Activated CD4-positive, alpha-beta T cell treated with anti-CD3 and anti-CD28 coated beads for 36 hours (primary cell): ENCODE results near the gene KCNK6. TPM values are rescaled to one million over a fixed set of nuclear protein-coding genes. Genes with fewer than 3 reads are reported as not detected.
A peak's percentile ranks its signal among the peaks of the same experiment; 100 is the strongest.

Source experiments
- ATAC-seq: fragments of 200-7000 bp; cut with Tn5 transposase; one replicate; pipeline ENCODE4 v1.10.0; 2021; ENCODE audit warnings: mild to moderate bottlenecking, moderate library complexity
- CTCF ChIA-PET: fragments of 350-600 bp; sonication (Branson Sonifier 250); formaldehyde crosslinking; loops from one replicate; lab custom pipeline; 2021; ENCODE audit warnings: antibody characterized with exemption; lab: Charles Lee
- POLR2A ChIA-PET: fragments of 350-600 bp; sonication (Branson Sonifier 250); formaldehyde crosslinking; loops from one replicate; lab custom pipeline; 2021; ENCODE audit warnings: antibody characterized with exemption, inconsistent platforms; lab: Charles Lee
- DNase-seq: peaks from one replicate; pipeline ENCODE4 v3.0.0-alpha.2; 2020
- H3K27ac Mint-ChIP-seq: one replicate; pipeline ENCODE4 v1.8.0; 2021; ENCODE audit warnings: mixed read lengths
- H3K27me3 Mint-ChIP-seq: one replicate; pipeline ENCODE4 v1.8.0; 2021; ENCODE audit warnings: mixed read lengths
- H3K36me3 Mint-ChIP-seq: one replicate; pipeline ENCODE4 v1.8.0; 2021; ENCODE audit warnings: low read depth, mixed read lengths
- H3K4me1 Mint-ChIP-seq: one replicate; pipeline ENCODE4 v1.8.0; 2021; ENCODE audit warnings: mixed read lengths
- H3K4me3 Mint-ChIP-seq: one replicate; pipeline ENCODE4 v1.8.0; 2021; ENCODE audit warnings: mild to moderate bottlenecking, moderate library complexity, mixed read lengths
- H3K9me3 Mint-ChIP-seq: one replicate; pipeline ENCODE4 v1.8.0; 2021; ENCODE audit warnings: low read depth, mixed read lengths
- intact Hi-C, 2 experiments: fragments of 100-400 bp; cut with DNase I in 1 of 2; cut with micrococcal nuclease in 1 of 2; formaldehyde crosslinking; loops; one replicate each; pipeline versions ENCODE4 v1.14.2 to v1.15.1; 2022 to 2024; cut with DNase I, micrococcal nuclease
- total RNA-seq, 2 experiments: library from RNA; stranded (reverse); gene quantifications; one replicate each; pipeline ENCODE4 v1.2.3, GENCODE V29; 2021

The KCNK6 gene
- total RNA-seq, 2 experiments from 2014 or later, result 9.6 to 10.2 TPM

- H3K27me3 Mint-ChIP-seq, result no peaks in the 10 kb centered on the region
- intact Hi-C loops, result no loop called here
- no peak overlapping the region for H3K27ac Mint-ChIP-seq
- no peaks in the 10 kb centered on the region for H3K9me3 Mint-ChIP-seq
- H3K36me3 Mint-ChIP-seq, result peaks cover 14% of the 10 kb centered on the region
- DNase-seq (no peak), ATAC-seq (no peak)
- ChIA-PET CTCF (no interaction called here), POLR2A (no interaction called here)
- H3K4me3 Mint-ChIP-seq, result no peak overlapping the region
- H3K4me1 Mint-ChIP-seq, result peaks cover 8% of the 10 kb centered on the region
Measured at GRCh38 chr19:38310279-38310670, 9.4 kb upstream of the KCNK6 start.

GRCh38 chr19:38310986-38311385 is 8.7 kb upstream of the KCNK6 start:
- no peak overlapping the region for H3K4me3 Mint-ChIP-seq
- H3K27me3 Mint-ChIP-seq, result no peaks in the 10 kb centered on the region
- H3K27ac Mint-ChIP-seq, result no peak overlapping the region
- DNase-seq, result no peak
- intact Hi-C loops, result no loop called here
- peaks cover 9% of the 10 kb centered on the region for H3K4me1 Mint-ChIP-seq
- ChIA-PET POLR2A (no interaction called here), CTCF (no interaction called here)
- H3K36me3 Mint-ChIP-seq, result peaks cover 14% of the 10 kb centered on the region
- H3K9me3 Mint-ChIP-seq, result no peaks in the 10 kb centered on the region
- ATAC-seq, result no peak

- H3K4me1 Mint-ChIP-seq, result peaks cover 35% of the 10 kb centered on the region
- peaks cover under 1% of the 10 kb centered on the region for H3K36me3 Mint-ChIP-seq
- intact Hi-C loops, result loop anchor here (1.0 to 5.0 kb wide), 18 partner anchors 20 to 1469 kb away; partner anchors contain the start of genes SPINT2 (in 2 of the 2), ACTN4 (in 1 of the 2), FAM98C (in 1 of the 2) and GGN (in 1 of the 2)
- DNase-seq (peak; percentile 97), ATAC-seq (peak; percentile 95)
- POLR2A ChIA-PET, result no interaction called here
- peak within 1 kb of the TSS; percentile 98 for H3K27ac Mint-ChIP-seq
- CTCF ChIA-PET, result no interaction called here
- no peaks in the 10 kb centered on the region for H3K9me3 Mint-ChIP-seq
- peak within 1 kb of the TSS; percentile 94 for H3K4me3 Mint-ChIP-seq
- H3K27me3 Mint-ChIP-seq, result no peaks in the 10 kb centered on the region
Measured at GRCh38 chr19:38315657-38316476, 3.8 kb upstream of the KCNK6 start, which contains the start of gene YIF1B. TSS of gene YIF1B (minus strand) at chr19:38315947. CDS start at chr19:38315917, 30 bp downstream.

GRCh38 chr19:38316477-38317067 is 3.1 kb upstream of the KCNK6 start:
- no peak for DNase-seq
- peaks cover 41% of the 10 kb centered on the region for H3K4me1 Mint-ChIP-seq
- CTCF ChIA-PET, result no interaction called here

GRCh38 chr19:38317104-38317612 is 2.5 kb upstream of the KCNK6 start:
- Mint-ChIP-seq H3K27ac (peak overlapping the region; percentile 92), H3K9me3 (no peaks in the 10 kb centered on the region), H3K27me3 (no peaks in the 10 kb centered on the region), H3K4me3 (peak overlapping the region; percentile 94), H3K36me3 (no peaks in the 10 kb centered on the region), H3K4me1 (peaks cover 44% of the 10 kb centered on the region)
- POLR2A ChIA-PET, result no interaction called here
- DNase-seq, result peak; percentile 43
- no peak for ATAC-seq
- intact Hi-C loops, result loop anchor here (5.0 kb wide), 6 partner anchors 55 to 1470 kb away; partner anchors contain the start of genes SPINT2 (in 1 of the 2), ZFP30 (in 1 of the 2), ZNF569 (in 1 of the 2) and ZNF570 (in 1 of the 2)
- CTCF ChIA-PET, result interaction anchor here (1.5 kb wide), 1 partner anchor 18 kb away, joined by 8 read pairs; the partner anchor contains the start of gene CATSPERG

More at GRCh38 chr19:38316477-38317067, 3.1 kb upstream of the KCNK6 start:
- Mint-ChIP-seq H3K27me3 (no peaks in the 10 kb centered on the region), H3K4me3 (peak overlapping the region; percentile 94), H3K9me3 (no peaks in the 10 kb centered on the region), H3K27ac (peak overlapping the region; percentile 92), H3K36me3 (no peaks in the 10 kb centered on the region)
- peak; percentile 3 for ATAC-seq
- POLR2A ChIA-PET, result no interaction called here
- intact Hi-C loops, result loop anchor here (1.0 to 5.0 kb wide), 13 partner anchors 20 to 1469 kb away; partner anchors contain the start of genes SPINT2 (in 2 of the 2), ACTN4 (in 1 of the 2), FAM98C (in 1 of the 2) and GGN (in 1 of the 2)

GRCh38 chr19:38318660-38319059 is 985 bp upstream of the KCNK6 start:
- ChIA-PET CTCF (interaction anchor here (1.2 to 4.0 kb wide), 6 partner anchors 16 to 419 kb away, joined by 4 to 21 read pairs (median 6); partner anchors contain the start of gene CATSPERG), POLR2A (no interaction called here)
- H3K9me3 Mint-ChIP-seq, result no peaks in the 10 kb centered on the region
- intact Hi-C loops, result loop anchor here (5.0 kb wide), 6 partner anchors 56 to 1471 kb away; partner anchors contain the start of genes SPINT2 (in 1 of the 2), ZFP30 (in 1 of the 2), ZNF569 (in 1 of the 2) and ZNF570 (in 1 of the 2)
- no peak overlapping the region for H3K27ac Mint-ChIP-seq
- H3K27me3 Mint-ChIP-seq, result no peaks in the 10 kb centered on the region
- H3K4me1 Mint-ChIP-seq, result peaks cover 47% of the 10 kb centered on the region
- no peak for DNase-seq
- H3K36me3 Mint-ChIP-seq, result no peaks in the 10 kb centered on the region
- no peak for ATAC-seq
- H3K4me3 Mint-ChIP-seq, result peak overlapping the region; percentile 75

GRCh38 chr19:38320969-38321339 is 1.3 kb downstream of the KCNK6 start:
- Mint-ChIP-seq H3K9me3 (no peaks in the 10 kb centered on the region), H3K36me3 (peaks cover 6% of the 10 kb centered on the region), H3K27ac (no peak overlapping the region), H3K27me3 (no peaks in the 10 kb centered on the region), H3K4me1 (peaks cover 40% of the 10 kb centered on the region), H3K4me3 (peak overlapping the region; percentile 75)
- CTCF ChIA-PET, result interaction anchor here (0.6 to 4.0 kb wide), 4 partner anchors 11 to 419 kb away, joined by 3 to 21 read pairs (median 4); no protein-coding TSS in a partner anchor
- ATAC-seq (no peak), DNase-seq (no peak)
- POLR2A ChIA-PET, result no interaction called here
- intact Hi-C loops, result loop anchor here in 1 of 2 experiments (1.0 kb wide), 1 partner anchor 57 kb away; the partner anchor contains the start of gene SPINT2

- Mint-ChIP-seq H3K36me3 (peaks cover 14% of the 10 kb centered on the region), H3K9me3 (no peaks in the 10 kb centered on the region), H3K4me1 (peaks cover 37% of the 10 kb centered on the region), H3K27ac (no peak overlapping the region), H3K4me3 (peak overlapping the region; percentile 28), H3K27me3 (no peaks in the 10 kb centered on the region)
- CTCF ChIA-PET, result interaction anchor here (1.1 to 4.0 kb wide), 2 partner anchors 76 to 87 kb away, joined by 3 to 21 read pairs; no protein-coding TSS in a partner anchor
- intact Hi-C loops, result no loop called here
- ATAC-seq (no peak), DNase-seq (no peak)
- POLR2A ChIA-PET, result no interaction called here
Measured at GRCh38 chr19:38321646-38322196, 2.1 kb downstream of the KCNK6 start.

- Mint-ChIP-seq H3K36me3 (peaks cover 24% of the 10 kb centered on the region), H3K27me3 (no peaks in the 10 kb centered on the region), H3K27ac (no peak overlapping the region), H3K4me3 (no peak overlapping the region), H3K9me3 (no peaks in the 10 kb centered on the region), H3K4me1 (peaks cover 28% of the 10 kb centered on the region)
- POLR2A ChIA-PET, result no interaction called here
- CTCF ChIA-PET, result no interaction called here
- ATAC-seq (no peak), DNase-seq (no peak)
- intact Hi-C loops, result no loop called here
Measured at GRCh38 chr19:38323291-38323690, 3.6 kb downstream of the KCNK6 start.

GRCh38 chr19:38324431-38324830 is 4.8 kb downstream of the KCNK6 start:
- Mint-ChIP-seq H3K27ac (no peak overlapping the region), H3K27me3 (no peaks in the 10 kb centered on the region), H3K36me3 (peaks cover 25% of the 10 kb centered on the region), H3K9me3 (no peaks in the 10 kb centered on the region), H3K4me3 (no peak overlapping the region), H3K4me1 (peaks cover 21% of the 10 kb centered on the region)
- intact Hi-C loops, result no loop called here
- DNase-seq, result no peak
- POLR2A ChIA-PET, result no interaction called here
- no peak for ATAC-seq
- CTCF ChIA-PET, result interaction anchor here (0.7 kb wide), 1 partner anchor 420 kb away, joined by 3 read pairs; no protein-coding TSS in a partner anchor

- peaks cover 27% of the 10 kb centered on the region for H3K36me3 Mint-ChIP-seq
- no peak for DNase-seq
- H3K9me3 Mint-ChIP-seq, result no peaks in the 10 kb centered on the region
- no peak overlapping the region for H3K27ac Mint-ChIP-seq
- intact Hi-C loops, result no loop called here
- no peak for ATAC-seq
- CTCF ChIA-PET, result no interaction called here
- H3K4me1 Mint-ChIP-seq, result peaks cover 8% of the 10 kb centered on the region
- POLR2A ChIA-PET, result no interaction called here
- no peak overlapping the region for H3K4me3 Mint-ChIP-seq
- H3K27me3 Mint-ChIP-seq, result no peaks in the 10 kb centered on the region
Measured at GRCh38 chr19:38326591-38326990, 6.9 kb downstream of the KCNK6 start.
